SU-DHL-6 (cell line): ENCODE measurements around the gene NT5C2.
A peak's percentile ranks its signal among the peaks of the same experiment; 100 is the strongest.
"Not testable (repeated sequence)": the region's sequence is repeated elsewhere in the genome, so short reads cannot be mapped to it uniquely, and the experiment has no call there.

Experiments used
- H2AFZ ChIP-seq: fragments of 200-600 bp; sonication (generic); 2 replicates; pipeline ENCODE4 v1.6.1; 2014; ENCODE audit warnings: low read depth, mild to moderate bottlenecking, moderate library complexity, mixed read lengths, antibody characterized with exemption, low read length; ENCODE audit not compliant: severe bottlenecking
- H3F3A ChIP-seq: fragments of 200-600 bp; shearing (Covaris generic); 2 replicates; pipeline ENCODE4 v1.6.0; 2016; ENCODE audit warnings: antibody characterized with exemption, mild to moderate bottlenecking; ENCODE audit not compliant: insufficient read depth
- H3K27ac ChIP-seq: fragments of 200-600 bp; sonication (generic); 2 replicates; pipeline ENCODE4 v1.5.1; 2016; ENCODE audit warnings: low read depth, mild to moderate bottlenecking, low read length, moderate library complexity, mixed read lengths
- H3K27me3 ChIP-seq: fragments of 200-600 bp; sonication (generic), shearing (Covaris generic); 2 replicates; pipeline ENCODE4 v1.6.0; 2014; ENCODE audit warnings: mild to moderate bottlenecking, low read length
- H3K36me3 ChIP-seq: fragments of 200-600 bp; sonication (generic); 2 replicates; pipeline ENCODE4 v1.6.1; 2014; ENCODE audit warnings: mild to moderate bottlenecking, low read length, mixed read lengths
- H3K4me2 ChIP-seq: fragments of 300-600, 200-600 bp; shearing (Covaris generic), sonication (generic); 2 replicates; pipeline ENCODE4 v1.6.0; 2014; ENCODE audit warnings: low read length, low read depth, mild to moderate bottlenecking; ENCODE audit not compliant: poor library complexity, severe bottlenecking
- H3K4me3 ChIP-seq: fragments of 200-600 bp; sonication (generic); 2 replicates; pipeline ENCODE4 v1.5.1; 2014; ENCODE audit warnings: antibody characterized with exemption, low read length, mild to moderate bottlenecking, mixed read lengths; ENCODE audit not compliant: insufficient read depth, poor library complexity, severe bottlenecking
- H3K79me2 ChIP-seq: fragments of 200-600 bp; sonication (generic); 2 replicates; pipeline ENCODE4 v1.6.1; 2014; ENCODE audit warnings: mild to moderate bottlenecking, low read length, moderate library complexity; ENCODE audit not compliant: insufficient read depth
- H3K9ac ChIP-seq: fragments of 200-600 bp; sonication (generic); 2 replicates; pipeline ENCODE4 v1.7.0; 2014; ENCODE audit warnings: mild to moderate bottlenecking, low read length
- H3K9me2 ChIP-seq: fragments of 200-600 bp; sonication (generic); replicated peaks from 2 replicates; pipeline ENCODE4 v1.6.1; 2014; ENCODE audit warnings: low read length; ENCODE audit not compliant: insufficient read depth
- H3K9me3 ChIP-seq: fragments of 200-600 bp; sonication (generic); 2 replicates; pipeline ENCODE4 v1.6.1; 2014; ENCODE audit warnings: low read length, mixed read lengths; ENCODE audit not compliant: insufficient read depth
- H4K20me1 ChIP-seq: fragments of 200-600 bp; sonication (generic); 2 replicates; pipeline ENCODE4 v1.6.1; 2014; ENCODE audit warnings: low read depth, mild to moderate bottlenecking, antibody characterized with exemption, low read length, moderate library complexity, mixed read lengths
- CTCF ChIP-seq: fragments of 200-600 bp; sonication (generic); IDR thresholded peaks from one replicate; pipeline ENCODE4 v1.5.1; 2017; ENCODE audit warnings: antibody characterized with exemption, mild to moderate bottlenecking, low read length, moderate library complexity; ENCODE audit not compliant: insufficient read depth, poor library complexity, severe bottlenecking
- EZH2phosphoT487 ChIP-seq: fragments of 200-600 bp; sonication (generic), shearing (Covaris generic); conservative IDR thresholded peaks from 2 replicates; pipeline ENCODE4 v1.6.1; 2018; ENCODE audit warnings: mild to moderate bottlenecking, antibody characterized with exemption, low read length, moderate library complexity, mixed read lengths

NT5C2 gene

DNA sequence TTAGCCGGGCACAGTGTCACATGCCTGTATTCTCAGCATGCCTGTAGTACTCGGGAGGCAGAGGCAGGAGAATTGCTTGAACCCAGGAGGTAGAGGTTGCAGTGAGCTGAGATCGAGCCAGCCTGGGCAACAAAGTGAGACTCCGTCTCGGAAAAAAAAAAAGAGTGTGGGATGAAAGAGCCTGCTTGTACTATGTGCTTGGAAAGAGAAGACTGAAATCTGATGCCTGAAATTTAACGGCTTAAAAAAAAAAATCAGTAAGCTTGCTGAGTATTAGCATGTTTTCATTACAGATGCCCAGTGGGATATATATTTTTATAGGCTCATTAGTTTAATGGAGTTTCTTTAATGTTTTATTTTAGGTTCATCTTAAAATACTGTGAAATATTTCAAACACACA lies 4.2 kb downstream of the NT5C2 start:
- Histone ChIP-seq H3K9me3 (no peaks in the 10 kb centered on the region), H3K27ac (no peak overlapping the region), H3K27me3 (no peaks in the 10 kb centered on the region), H2AFZ (no peak overlapping the region), H3K4me2 (no peak overlapping the region), H3F3A (peaks cover 14% of the 10 kb centered on the region; the same call in 1 of the 2 replicates), H4K20me1 (no peaks in the 10 kb centered on the region), H3K4me3 (no peak overlapping the region), H3K79me2 (peaks cover 90% of the 10 kb centered on the region), H3K36me3 (no peaks in the 10 kb centered on the region), H3K9ac (no peak overlapping the region), H3K9me2 (no peaks in the 10 kb centered on the region)
- no peak for TF ChIP-seq CTCF
- no peak for TF ChIP-seq EZH2phosphoT487

DNA sequence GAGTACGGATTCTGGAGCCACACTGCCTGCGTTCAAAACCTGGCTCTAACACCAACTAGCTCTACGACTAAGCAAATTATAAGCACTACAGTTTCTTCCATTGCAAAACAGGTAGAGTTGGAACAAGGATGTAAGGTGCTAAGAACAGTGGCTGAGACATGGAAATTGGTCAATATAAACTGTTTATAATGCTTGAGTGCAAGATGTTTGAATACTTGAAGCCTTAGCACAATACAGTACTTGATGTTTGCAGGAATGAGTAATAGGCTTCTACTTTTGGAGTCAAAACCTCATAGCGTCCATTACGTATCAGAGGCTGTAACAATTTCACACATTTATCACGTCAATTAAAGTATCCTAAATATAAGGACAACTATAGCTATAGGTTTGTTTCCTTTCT lies 6.9 kb downstream of the NT5C2 start:
- H3K79me2 ChIP-seq, result peaks cover 99% of the 10 kb centered on the region
- H2AFZ ChIP-seq, result no peak overlapping the region
- no peaks in the 10 kb centered on the region for H3K9me3 ChIP-seq
- H3K27me3 ChIP-seq, result no peaks in the 10 kb centered on the region
- peak overlapping the region; percentile 54; the same call in 1 of the 2 replicates for H3K27ac ChIP-seq
- peaks cover 26% of the 10 kb centered on the region for H3F3A ChIP-seq
- H4K20me1 ChIP-seq, result no peaks in the 10 kb centered on the region
- H3K4me2 ChIP-seq, result peak overlapping the region; percentile 68
- TF ChIP-seq EZH2phosphoT487 (no peak), CTCF (no peak)
- H3K36me3 ChIP-seq, result no peaks in the 10 kb centered on the region
- H3K9me2 ChIP-seq, result no peaks in the 10 kb centered on the region
- no peak overlapping the region for H3K4me3 ChIP-seq
- 0 out of 2 replicates have a peak overlapping the region, but pooled peaks have one; percentile 7 for H3K9ac ChIP-seq

DNA sequence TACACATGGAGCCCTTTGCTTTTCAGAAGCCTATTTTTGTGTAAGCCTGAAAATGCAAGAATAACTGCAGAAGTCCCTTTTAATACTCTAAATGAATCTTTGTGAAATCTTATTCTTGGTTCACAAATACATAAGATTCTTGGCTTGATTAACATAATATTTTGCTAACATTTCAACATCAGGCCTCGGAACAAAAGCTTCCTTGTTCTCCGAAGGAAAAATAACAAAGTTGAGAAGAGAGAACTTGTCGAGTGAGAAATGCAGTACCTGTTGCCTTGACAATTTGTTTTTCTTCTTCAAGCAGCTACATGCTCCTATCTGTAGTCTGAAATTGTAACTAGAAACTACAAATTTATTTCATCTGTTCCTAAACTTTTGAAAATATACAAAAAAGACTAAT lies 8.5 kb downstream of the NT5C2 start:
- no peaks in the 10 kb centered on the region for H3K9me2 ChIP-seq
- H3K9me3 ChIP-seq, result no peaks in the 10 kb centered on the region
- peaks cover 9% of the 10 kb centered on the region; the same call in 1 of the 2 replicates for H3K36me3 ChIP-seq
- H3K9ac ChIP-seq, result peak overlapping the region; percentile 23
- no peaks in the 10 kb centered on the region for H3K27me3 ChIP-seq
- H3K4me3 ChIP-seq, result peak overlapping the region; percentile 2
- TF ChIP-seq EZH2phosphoT487 (no peak), CTCF (no peak)
- H3K4me2 ChIP-seq, result peak overlapping the region; percentile 68
- H3F3A ChIP-seq, result peaks cover 42% of the 10 kb centered on the region
- H3K27ac ChIP-seq, result peak overlapping the region; percentile 54
- no peak overlapping the region for H2AFZ ChIP-seq
- H3K79me2 ChIP-seq, result peaks cover 99% of the 10 kb centered on the region
- H4K20me1 ChIP-seq, result no peaks in the 10 kb centered on the region

DNA sequence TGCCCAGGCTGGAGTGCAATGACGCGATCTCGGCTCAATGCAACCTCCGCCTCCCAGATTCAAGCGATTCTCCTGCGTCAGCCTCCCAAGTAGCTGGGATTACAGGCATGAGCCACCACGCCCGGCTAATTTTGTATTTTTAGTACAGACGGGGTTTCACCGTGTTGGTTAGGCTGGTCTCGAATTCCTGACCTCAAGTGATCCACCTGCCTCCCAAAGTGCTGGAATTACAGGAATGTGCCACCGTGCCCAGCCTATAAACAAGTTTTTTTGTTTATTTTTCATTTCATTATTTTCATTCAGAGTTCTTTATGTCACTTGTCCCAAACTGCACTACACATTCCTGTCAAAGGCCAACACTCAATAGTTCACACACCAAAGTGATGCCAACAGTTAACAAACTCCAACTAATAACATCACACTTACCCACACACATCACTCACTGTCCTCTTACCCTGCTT lies 9.1 kb downstream of the NT5C2 start:
- not testable (repeated sequence) for H4K20me1 ChIP-seq, H2AFZ ChIP-seq, H3K27me3 ChIP-seq, H3K9me2 ChIP-seq, H3K9me3 ChIP-seq, H3K4me3 ChIP-seq
- peak overlapping the region; percentile 68 for H3K4me2 ChIP-seq
- H3K36me3 ChIP-seq, result peaks cover 11% of the 10 kb centered on the region; the same call in 1 of the 2 replicates
- H3F3A ChIP-seq, result peaks cover 44% of the 10 kb centered on the region
- H3K27ac ChIP-seq, result peak overlapping the region; percentile 54; the same call in 1 of the 2 replicates
- peaks cover 99% of the 10 kb centered on the region for H3K79me2 ChIP-seq
- H3K9ac ChIP-seq, result peak overlapping the region; percentile 23; the same call in 1 of the 2 replicates
